Upper lobe of left lung (tissue), 6 donors: ENCODE data around the gene KRTAP1-5. TPM values are rescaled to one million over a fixed set of nuclear protein-coding genes. Genes with fewer than 3 reads are reported as not detected.

Experiments used
- ATAC-seq, 2 donors: fragments of 200-7000 bp; cut with Tn5 transposase; one replicate each; pipeline ENCODE4 v1.9.1; 2022; ENCODE audit warnings: mild to moderate bottlenecking in 2 of 2, moderate library complexity in 2 of 2; ENCODE audit not compliant: low FRiP score in 2 of 2
- DNase-seq, 2 donors: peaks; one replicate each; pipeline ENCODE4 v3.0.0-alpha.2; 2019 to 2020
- H3K27ac ChIP-seq, 4 donors: fragments of 200-600 bp; sonication (generic); one replicate each; pipeline ENCODE4 v1.5.1; 2016 to 2019
- H3K27me3 ChIP-seq, 4 donors: fragments of 200-600 bp; sonication (generic); one replicate each; pipeline ENCODE4 v1.5.1; 2017 to 2019
- H3K36me3 ChIP-seq, 4 donors: fragments of 200-600 bp; sonication (generic); one replicate each; pipeline ENCODE4 v1.5.1; 2016 to 2019
- H3K4me1 ChIP-seq, 4 donors: fragments of 200-600 bp; sonication (generic); one replicate each; pipeline ENCODE4 v1.5.1; 2018 to 2019
- H3K4me3 ChIP-seq, 4 donors: fragments of 200-600 bp; sonication (generic); one replicate each; pipeline ENCODE4 v1.5.1; 2017 to 2019; ENCODE audit warnings: mild to moderate bottlenecking in 2 of 4, moderate library complexity in 1 of 4
- H3K9me3 ChIP-seq, 4 donors: fragments of 200-600 bp; sonication (generic); one replicate each; pipeline ENCODE4 v1.5.1; 2018 to 2019
- EP300 ChIP-seq, 4 donors: sonication (generic); formaldehyde crosslinking; IDR thresholded peaks; one replicate each; pipeline ENCODE4 v1.5.1; 2017; ENCODE audit warnings: antibody characterized with exemption in 4 of 4, control low read depth in 2 of 4
- POLR2A ChIP-seq, 4 donors: fragments of 450-650 bp; IDR thresholded peaks; one replicate each; pipeline ENCODE4 v1.5.1; 2016 to 2017; ENCODE audit warnings: antibody characterized with exemption in 4 of 4, mild to moderate bottlenecking in 2 of 4
- POLR2AphosphoS5 ChIP-seq, 2 donors: sonication (generic); formaldehyde crosslinking; IDR thresholded peaks; one replicate each; pipeline ENCODE4 v1.5.1; 2017; ENCODE audit warnings: antibody characterized with exemption in 2 of 2
- whole genome bisulfite sequencing, 2 donors: methylation state at CpG; one replicate each; pipeline ENCODE4 v1.1.5; 2017 to 2018; 5-methylcytosine and 5-hydroxymethylcytosine counted together
- total RNA-seq, 6 donors: library from RNA; depleted of rRNA in 4 of 6; stranded (reverse); fragments of >200 nt in 4 of 6; gene quantifications; one replicate each; pipeline versions ENCODE4 v1.1.0 to v1.2.1, GENCODE V29; 2016 to 2021
- TF ChIP-seq, protein P1 (sequence below), 6 experiments: fragments of 450-650 bp in 4 of 6; fragments of 200-600 bp in 2 of 6; sonication (generic) in 2 of 6; IDR thresholded peaks; one replicate each; pipeline ENCODE4 v1.5.1; 2016 to 2019; ENCODE audit warnings: antibody characterized with exemption in 6 of 6
- donor health status: DM: no; HTN: no; CAD: no; lungs with moderate emphysema.
- donor health status: DM: no; HTN: yes; CAD: no; lungs with severe emphysema.

KRTAP1-5 gene
- total RNA-seq, 6 donors from 2014 or later = not detected

DNA sequence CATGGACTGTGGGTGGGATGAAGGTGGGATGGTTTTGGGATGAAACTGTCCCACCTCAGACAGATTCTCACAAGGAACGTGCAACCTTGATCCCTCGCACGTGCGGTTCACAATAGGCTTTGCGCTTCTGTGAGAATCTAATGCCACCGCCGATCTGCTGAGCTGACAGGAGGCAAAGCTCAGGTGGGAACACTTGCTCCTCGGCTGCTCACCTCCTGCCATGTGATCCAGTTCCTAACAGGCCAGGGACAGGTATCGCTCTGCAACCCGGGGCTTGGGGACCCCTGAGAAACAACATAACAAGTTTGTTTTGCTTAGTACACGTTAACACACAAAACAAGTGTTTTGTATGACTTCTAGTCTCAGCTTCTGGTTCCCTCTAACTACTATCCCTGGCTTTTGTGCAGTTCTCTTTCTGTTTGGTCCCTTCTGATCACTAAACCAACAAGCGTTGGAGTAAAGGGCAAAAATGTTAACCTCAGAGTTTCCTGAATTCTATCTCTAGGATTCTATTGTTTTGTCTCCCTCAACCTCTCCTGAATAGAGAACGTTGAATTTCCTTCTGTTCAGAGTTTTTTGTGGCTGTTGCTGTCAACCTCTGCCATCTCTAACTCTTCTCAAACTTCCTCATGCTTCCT is 10.3 kb downstream of the KRTAP1-5 start:
- Histone ChIP-seq H3K9me3 (no peaks in the 10 kb centered on the region), H3K27ac (no peak overlapping the region), H3K4me1 (no peaks in the 10 kb centered on the region), H3K4me3 (no peak overlapping the region), H3K27me3 (no peaks in the 10 kb centered on the region), H3K36me3 (no peaks in the 10 kb centered on the region)
- 70 to 78% methylated on average over 8 to 13 of the region's 13 CpGs for WGBS, 2 donors
- no peak for ATAC-seq
- TF ChIP-seq POLR2AphosphoS5 (IDR thresholded peaks at IDR 0.05) (no peak), EP300 (IDR thresholded peaks at IDR 0.05) (no peak), POLR2A (IDR thresholded peaks at IDR 0.05) (no peak)
- TF ChIP-seq, protein P1, sequence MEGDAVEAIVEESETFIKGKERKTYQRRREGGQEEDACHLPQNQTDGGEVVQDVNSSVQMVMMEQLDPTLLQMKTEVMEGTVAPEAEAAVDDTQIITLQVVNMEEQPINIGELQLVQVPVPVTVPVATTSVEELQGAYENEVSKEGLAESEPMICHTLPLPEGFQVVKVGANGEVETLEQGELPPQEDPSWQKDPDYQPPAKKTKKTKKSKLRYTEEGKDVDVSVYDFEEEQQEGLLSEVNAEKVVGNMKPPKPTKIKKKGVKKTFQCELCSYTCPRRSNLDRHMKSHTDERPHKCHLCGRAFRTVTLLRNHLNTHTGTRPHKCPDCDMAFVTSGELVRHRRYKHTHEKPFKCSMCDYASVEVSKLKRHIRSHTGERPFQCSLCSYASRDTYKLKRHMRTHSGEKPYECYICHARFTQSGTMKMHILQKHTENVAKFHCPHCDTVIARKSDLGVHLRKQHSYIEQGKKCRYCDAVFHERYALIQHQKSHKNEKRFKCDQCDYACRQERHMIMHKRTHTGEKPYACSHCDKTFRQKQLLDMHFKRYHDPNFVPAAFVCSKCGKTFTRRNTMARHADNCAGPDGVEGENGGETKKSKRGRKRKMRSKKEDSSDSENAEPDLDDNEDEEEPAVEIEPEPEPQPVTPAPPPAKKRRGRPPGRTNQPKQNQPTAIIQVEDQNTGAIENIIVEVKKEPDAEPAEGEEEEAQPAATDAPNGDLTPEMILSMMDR (IDR thresholded peaks at IDR 0.05) = no peak
- no peak for DNase-seq

DNA sequence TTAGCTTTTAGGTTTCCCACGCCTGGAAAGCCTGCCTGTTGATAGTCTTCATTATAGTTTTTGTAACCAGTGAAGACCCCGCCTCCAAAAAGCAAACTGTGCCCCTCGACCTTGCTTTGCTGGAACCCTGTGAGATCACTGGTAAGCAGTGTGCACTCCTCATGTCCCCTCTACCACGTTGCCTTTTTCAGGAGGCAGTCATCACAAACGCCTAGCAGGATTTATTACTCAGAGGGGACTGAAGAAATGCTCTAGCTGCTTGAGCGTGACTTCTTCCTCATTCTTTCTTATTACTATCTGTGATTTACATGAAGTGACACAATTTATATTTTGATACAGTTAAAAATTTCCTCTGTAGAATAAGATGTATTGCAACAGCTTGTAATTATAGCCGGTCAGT is 11.6 kb downstream of the KRTAP1-5 start:
- DNase-seq (no peak), ATAC-seq (no peak)
- TF ChIP-seq EP300 (IDR thresholded peaks at IDR 0.05) = no peak
- TF ChIP-seq POLR2AphosphoS5 (IDR thresholded peaks at IDR 0.05) = no peak
- TF ChIP-seq, protein P1 (IDR thresholded peaks at IDR 0.05) = no peak
- TF ChIP-seq POLR2A (IDR thresholded peaks at IDR 0.05) = no peak
- no peaks in the 10 kb centered on the region for H3K27me3 ChIP-seq
- 70 to 72% methylated on average over 7 of the region's 7 CpGs for WGBS, 2 donors
- no peak overlapping the region for H3K4me3 ChIP-seq
- H3K27ac ChIP-seq = no peak overlapping the region
- H3K9me3 ChIP-seq = no peaks in the 10 kb centered on the region
- no peaks in the 10 kb centered on the region for H3K4me1 ChIP-seq
- H3K36me3 ChIP-seq = no peaks in the 10 kb centered on the region

DNA sequence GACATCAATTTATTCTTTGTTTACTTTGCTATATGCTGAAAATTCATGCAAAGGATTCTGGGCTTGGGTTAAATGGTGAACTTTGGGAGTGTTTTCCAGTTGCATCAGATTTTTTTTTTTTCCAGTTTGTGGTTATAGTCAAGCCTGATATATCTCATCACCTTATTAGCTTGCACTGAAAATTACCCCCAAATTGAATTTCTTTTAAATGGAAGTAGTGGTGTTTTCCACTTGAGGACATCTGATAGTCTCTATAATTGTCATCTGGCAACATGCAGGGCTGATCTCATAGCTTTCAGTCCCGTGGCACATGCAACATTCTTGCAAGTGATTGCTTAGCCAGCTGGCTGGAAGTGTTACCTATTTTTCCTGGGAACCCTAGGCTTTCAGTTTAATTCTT is 13.4 kb downstream of the KRTAP1-5 start:
- TF ChIP-seq EP300 (IDR thresholded peaks at IDR 0.05) (no peak), POLR2AphosphoS5 (IDR thresholded peaks at IDR 0.05) (no peak), POLR2A (IDR thresholded peaks at IDR 0.05) (no peak)
- TF ChIP-seq, protein P1 (IDR thresholded peaks at IDR 0.05) = no peak
- WGBS, 2 donors = 38 to 46% methylated on average over 1 of the region's 1 CpG
- Histone ChIP-seq H3K36me3 (no peaks in the 10 kb centered on the region), H3K4me1 (no peaks in the 10 kb centered on the region), H3K9me3 (no peaks in the 10 kb centered on the region), H3K27me3 (no peaks in the 10 kb centered on the region), H3K27ac (no peak overlapping the region), H3K4me3 (no peak overlapping the region)
- DNase-seq (no peak), ATAC-seq (no peak)

DNA sequence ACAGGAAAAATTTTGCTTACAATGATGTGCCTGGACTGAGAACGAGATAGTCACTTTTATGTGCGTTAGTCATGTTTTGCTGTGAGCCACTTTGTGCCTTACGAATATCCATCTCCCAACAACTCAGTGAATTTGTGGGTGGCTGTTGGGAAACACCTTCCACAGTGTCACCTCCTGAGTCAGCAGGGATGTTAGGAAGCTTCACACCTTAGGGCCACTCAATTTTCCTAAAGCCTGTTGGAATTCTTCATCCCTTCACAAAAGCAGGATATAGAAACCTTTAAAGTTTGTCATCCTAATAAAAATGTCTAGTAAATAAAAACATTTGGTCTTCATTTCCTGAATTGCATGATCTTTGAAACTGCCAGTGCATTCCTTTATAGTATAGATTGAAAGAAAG is 13.8 kb downstream of the KRTAP1-5 start:
- 83 to 90% methylated on average over 3 of the region's 3 CpGs for WGBS, 2 donors
- no peak for ATAC-seq
- no peak overlapping the region for H3K27ac ChIP-seq
- no peak for TF ChIP-seq EP300 (IDR thresholded peaks at IDR 0.05)
- TF ChIP-seq POLR2AphosphoS5 (IDR thresholded peaks at IDR 0.05) = no peak
- no peak for TF ChIP-seq POLR2A (IDR thresholded peaks at IDR 0.05)
- TF ChIP-seq, protein P1 (IDR thresholded peaks at IDR 0.05) = no peak
- no peak overlapping the region for H3K4me3 ChIP-seq
- H3K27me3 ChIP-seq = no peaks in the 10 kb centered on the region
- H3K36me3 ChIP-seq = no peaks in the 10 kb centered on the region
- no peaks in the 10 kb centered on the region for H3K4me1 ChIP-seq
- no peak for DNase-seq
- H3K9me3 ChIP-seq = no peaks in the 10 kb centered on the region
